Cardiac fibroblast (primary cell): ENCODE results near the gene RIMKLB.
A peak's percentile ranks its signal among the peaks of the same experiment; 100 is the strongest.

Source experiments
- DNase-seq, 2 donors: peaks; one replicate each; pipeline versions ENCODE4 v3.0.0 to v3.0.0-alpha.2; 2010; ENCODE audit warnings: low read depth in 2 of 2
- H3K4me3 ChIP-seq, 2 donors: replicated peaks in 1 of 2; 1 replicate in 1 of 2; 2 replicates in 1 of 2; pipeline ENCODE4 v1.5.1; 2011; ENCODE audit warnings: low read depth in 2 of 2, low read length in 2 of 2, mild to moderate bottlenecking in 2 of 2, moderate library complexity in 1 of 2
- TF ChIP-seq, protein P1 (sequence below): IDR thresholded peaks from one replicate; pipeline ENCODE4 v1.5.1; 2011; ENCODE audit warnings: low read depth, mild to moderate bottlenecking, low read length, inconsistent platforms

RIMKLB gene

GRCh38 chr12:8697476-8698131 is at the start of gene RIMKLB:
Gene RIMKLB, plus strand, starts transcription at chr12:8697991. Its CDS starts 15,876 bp downstream, at chr12:8713867.
- H3K4me3 ChIP-seq = peak within 1 kb of the TSS; percentile 88 to 91
- TF ChIP-seq, protein P1, sequence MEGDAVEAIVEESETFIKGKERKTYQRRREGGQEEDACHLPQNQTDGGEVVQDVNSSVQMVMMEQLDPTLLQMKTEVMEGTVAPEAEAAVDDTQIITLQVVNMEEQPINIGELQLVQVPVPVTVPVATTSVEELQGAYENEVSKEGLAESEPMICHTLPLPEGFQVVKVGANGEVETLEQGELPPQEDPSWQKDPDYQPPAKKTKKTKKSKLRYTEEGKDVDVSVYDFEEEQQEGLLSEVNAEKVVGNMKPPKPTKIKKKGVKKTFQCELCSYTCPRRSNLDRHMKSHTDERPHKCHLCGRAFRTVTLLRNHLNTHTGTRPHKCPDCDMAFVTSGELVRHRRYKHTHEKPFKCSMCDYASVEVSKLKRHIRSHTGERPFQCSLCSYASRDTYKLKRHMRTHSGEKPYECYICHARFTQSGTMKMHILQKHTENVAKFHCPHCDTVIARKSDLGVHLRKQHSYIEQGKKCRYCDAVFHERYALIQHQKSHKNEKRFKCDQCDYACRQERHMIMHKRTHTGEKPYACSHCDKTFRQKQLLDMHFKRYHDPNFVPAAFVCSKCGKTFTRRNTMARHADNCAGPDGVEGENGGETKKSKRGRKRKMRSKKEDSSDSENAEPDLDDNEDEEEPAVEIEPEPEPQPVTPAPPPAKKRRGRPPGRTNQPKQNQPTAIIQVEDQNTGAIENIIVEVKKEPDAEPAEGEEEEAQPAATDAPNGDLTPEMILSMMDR = no peak
- peak; percentile 76 to 83 for DNase-seq

- no peak overlapping the region for H3K4me3 ChIP-seq
- DNase-seq = no peak
- TF ChIP-seq, protein P1 = no peak
Measured at GRCh38 chr12:8648576-8649205, 49.1 kb upstream of the RIMKLB start.

GRCh38 chr12:8655421-8655820 is 42.4 kb upstream of the RIMKLB start:
- TF ChIP-seq, protein P1 = no peak
- no peak for DNase-seq
- H3K4me3 ChIP-seq = no peak overlapping the region

- peak; percentile 63 to 71 for DNase-seq
- TF ChIP-seq, protein P1 = no peak
Measured at GRCh38 chr12:8658346-8658745, 39.4 kb upstream of the RIMKLB start.

DNA sequence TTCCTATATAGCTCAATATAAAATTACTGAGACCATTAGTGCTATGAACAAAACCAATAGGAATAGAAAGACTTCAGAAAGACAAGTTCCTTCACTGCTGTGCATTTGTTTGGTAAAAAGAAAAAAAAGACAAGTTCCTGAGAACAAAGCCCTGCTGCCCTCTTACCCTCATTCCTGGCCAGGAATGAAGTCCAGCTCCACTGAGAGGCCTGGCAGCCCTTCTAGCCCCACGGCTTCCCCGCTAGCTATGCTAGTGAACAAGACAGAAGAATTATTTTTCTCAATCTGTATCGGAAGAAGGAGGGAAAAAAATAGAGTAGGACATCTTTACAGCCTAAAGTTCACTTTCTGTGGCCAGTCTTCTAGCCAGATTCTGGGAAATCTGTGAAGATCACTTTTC is 36.8 kb upstream of the RIMKLB start:
- peak in 1 of 2 donors; percentile 33 for DNase-seq
- H3K4me3 ChIP-seq = peak overlapping the region in 1 of 2 donors; percentile 5
- TF ChIP-seq, protein P1 = no peak

More at GRCh38 chr12:8658346-8658745, 39.4 kb upstream of the RIMKLB start:
- no peak overlapping the region for H3K4me3 ChIP-seq

DNA sequence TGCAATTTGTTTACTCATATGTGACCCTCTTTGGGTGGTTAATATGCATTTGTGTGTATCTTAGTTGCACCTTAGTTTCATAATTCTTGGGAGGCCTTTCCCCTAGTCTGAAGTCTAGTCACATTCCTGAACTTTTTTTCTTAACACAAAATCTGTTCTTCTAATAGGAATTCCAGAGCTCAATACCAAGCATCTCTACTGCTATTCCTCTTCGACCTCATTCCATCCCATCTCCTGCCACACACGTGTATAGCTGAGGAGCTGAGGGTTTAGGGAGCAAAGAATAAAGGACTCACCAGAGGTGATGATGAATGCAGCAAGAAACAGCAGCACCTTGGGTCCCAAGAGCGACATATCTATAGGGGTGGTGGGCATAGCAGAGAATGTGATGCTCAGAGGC is 36.0 kb upstream of the RIMKLB start:
- TF ChIP-seq, protein P1 = no peak
- peak overlapping the region in 1 of 2 donors; percentile 50 for H3K4me3 ChIP-seq
- no peak for DNase-seq
